Stimulated activated CD4-positive, alpha-beta T cell treated with anti-CD3 and anti-CD28 coated beads, Interleukin-15, amount 100 ng/mL, for 1 hour (primary cell): ENCODE results near the gene SPDEF.

ENCODE experiments used
- DNase-seq, 2 donors: peaks; one replicate each; pipeline ENCODE4 v3.0.0-alpha.2; 2020; ENCODE audit warnings: low read depth in 1 of 2, low spot score in 1 of 2

SPDEF gene

DNA sequence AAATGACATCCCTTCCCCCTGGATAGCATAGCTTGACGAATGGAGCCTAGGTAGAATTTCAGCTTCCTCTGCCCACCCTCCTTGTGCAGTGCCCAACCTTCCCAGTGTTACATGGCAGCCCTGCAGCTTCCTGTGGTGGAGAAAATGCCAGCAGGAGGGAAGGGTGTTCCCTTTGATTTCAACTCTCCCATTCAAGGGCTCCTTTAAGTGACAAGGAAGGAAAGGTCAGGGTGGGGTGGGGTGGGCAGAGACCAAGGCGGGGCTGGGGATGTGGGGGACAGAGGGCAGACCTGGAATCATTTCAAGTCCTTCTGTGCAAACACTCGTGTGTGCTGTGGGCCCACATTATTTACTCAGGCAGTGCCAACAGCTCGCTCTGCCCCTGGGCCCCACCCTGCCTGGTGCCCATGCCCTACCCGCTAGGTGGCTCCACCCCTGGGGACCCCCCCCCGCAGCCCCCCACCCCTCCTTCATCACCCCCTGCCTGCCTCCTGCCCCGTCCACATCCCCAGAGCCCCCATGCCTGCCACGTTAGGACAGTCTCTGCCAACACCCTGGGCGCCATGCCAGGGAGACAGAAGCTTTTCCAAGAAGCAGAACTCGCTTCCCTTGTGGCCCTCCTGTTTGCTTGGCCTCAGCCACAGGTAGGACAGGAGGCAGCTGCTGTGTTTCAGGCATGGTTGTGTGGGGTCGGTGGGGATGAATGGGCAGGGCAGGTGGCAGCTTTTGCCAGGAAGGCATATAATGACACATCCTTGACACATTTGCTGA lies 9.4 kb downstream of the SPDEF start:
- DNase-seq, result no peak

DNA sequence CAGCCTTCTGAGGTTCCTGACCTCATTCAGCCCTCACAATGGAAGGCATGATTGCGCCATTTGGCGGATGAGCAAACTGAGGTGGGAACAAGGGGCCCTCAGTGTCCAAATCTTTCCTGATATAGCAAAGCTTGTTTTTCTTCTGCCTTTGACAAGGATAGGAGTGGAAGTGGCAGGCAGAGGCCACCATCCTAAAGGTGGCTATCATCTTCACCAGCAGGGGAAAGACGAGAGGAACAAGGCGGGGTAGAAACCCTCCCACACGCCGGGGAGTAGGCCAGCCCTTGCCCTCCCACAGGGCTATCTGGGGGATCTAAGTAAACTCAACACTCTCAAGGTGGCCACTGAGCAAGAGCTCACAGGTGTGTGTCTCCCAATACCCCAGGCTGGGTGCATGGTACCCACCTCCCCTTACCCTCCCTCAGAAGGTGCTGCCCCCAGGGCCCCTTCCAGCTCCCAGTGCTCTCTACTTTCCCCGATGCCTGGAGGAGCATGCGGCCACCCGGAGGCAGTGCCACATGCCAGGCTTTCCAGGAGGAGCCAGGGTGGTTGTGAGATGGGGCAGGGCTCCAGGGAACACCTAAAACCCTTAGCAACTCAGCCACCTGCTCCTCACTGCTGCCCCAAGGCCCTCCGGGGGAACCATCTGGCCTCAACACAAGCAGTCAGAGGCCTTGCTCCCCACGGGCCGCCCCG lies 11.2 kb downstream of the SPDEF start:
- DNase-seq, result no peak

DNA sequence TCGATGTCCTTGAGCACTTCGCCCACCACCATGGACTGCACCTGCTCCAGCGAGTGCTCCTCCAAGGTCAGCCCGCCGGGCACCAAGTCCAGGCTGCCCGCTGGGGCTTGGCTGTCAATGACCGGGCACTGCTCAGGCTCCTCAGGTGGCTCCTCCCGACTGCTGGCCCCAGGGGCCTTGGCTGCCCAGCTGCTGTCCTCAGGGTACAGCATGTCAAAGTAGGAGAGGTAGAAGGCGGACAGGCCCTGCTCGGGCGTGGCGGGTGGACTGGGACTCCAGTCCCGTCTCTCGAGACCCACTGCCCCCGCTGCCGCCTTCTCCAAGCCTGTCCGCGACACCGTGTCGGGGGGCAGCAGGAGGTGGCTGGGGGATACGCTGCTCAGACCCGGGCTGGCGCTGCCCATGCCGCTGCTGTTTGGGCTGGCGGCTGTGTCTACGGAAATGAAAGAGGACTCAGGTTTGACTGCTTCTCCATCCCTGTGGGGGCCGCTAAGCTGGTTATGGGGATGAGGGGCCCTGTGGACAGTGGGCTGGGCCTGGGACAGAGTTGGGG lies 12.0 kb downstream of the SPDEF start:
- DNase-seq, result no peak

DNA sequence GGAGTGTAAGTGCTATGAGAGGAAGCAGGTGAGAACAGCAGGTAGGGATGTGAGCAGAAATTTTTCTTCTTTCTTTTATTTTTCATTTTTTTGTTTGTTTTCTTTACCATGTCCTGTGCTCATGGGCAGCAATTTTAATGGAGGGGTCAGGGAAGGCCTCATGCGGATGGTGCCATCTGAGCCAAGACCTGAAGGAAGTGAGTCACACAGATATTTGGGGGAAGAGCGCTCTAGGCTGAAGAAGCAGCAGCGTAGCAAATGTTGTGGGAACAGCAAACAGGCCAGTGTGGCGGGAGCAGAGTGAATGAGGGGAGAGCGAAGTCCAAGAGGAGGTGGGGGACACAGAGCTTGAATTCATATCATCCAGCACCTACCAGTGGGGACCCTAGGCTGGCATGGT lies 12.7 kb downstream of the SPDEF start:
- DNase-seq, result no peak

DNA sequence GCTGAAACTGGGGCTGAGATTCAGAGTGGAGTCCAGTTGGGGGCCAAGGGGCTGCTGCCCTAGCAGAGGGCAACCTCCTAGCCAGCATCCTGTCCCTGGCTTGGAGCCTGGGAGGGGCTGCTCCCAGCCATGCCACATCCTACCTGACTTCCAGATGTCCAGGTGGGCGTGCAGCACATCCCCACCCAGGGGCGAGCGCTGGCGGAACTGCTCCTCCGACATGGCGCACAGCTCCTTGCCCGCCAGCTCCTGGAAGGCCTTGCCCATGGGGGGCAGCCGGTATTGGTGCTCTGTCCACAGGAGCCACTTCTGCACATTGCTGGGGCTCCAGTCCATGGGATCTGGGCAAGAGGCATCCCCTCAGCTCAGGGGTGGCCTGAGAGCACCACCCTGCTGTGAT lies 15.3 kb downstream of the SPDEF start:
- no peak for DNase-seq

DNA sequence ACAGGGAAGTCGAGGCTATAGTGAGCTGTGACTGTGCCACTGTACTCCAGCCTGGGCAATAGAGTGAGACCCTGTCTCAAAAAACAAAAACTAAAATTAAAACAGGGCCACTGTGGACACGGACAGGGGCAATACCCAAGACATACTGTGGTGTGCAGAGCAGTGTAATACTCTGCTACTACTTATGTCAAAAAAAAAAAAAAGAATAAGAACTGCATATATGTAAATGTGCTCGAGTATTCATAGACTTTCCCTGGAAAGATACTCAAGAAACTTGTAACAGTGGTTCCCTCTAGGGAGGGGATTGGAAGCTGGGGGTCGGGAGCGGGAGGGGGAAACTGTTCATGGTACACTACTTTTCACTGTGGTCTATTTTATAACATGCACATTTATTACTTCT lies 15.9 kb downstream of the SPDEF start:
- DNase-seq, result no peak

DNA sequence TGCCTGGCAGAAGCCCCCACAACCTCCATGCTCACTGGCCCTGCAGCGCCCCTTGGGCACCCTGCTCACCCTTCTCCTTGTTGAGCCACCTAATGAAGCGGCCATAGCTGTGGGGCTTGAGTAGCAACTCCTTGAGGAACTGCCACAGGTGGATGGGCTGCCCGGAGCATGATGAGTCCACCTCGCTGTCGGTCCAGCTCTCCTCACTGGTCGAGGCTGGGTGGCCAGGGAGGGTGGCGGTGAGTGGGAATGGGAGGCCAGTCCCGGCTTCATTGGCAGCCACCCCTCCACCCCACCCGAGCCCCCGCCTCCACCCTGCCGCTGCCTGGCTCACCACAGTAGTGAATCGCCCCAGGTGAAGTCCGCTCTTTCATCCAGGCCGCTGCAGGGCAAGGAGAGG lies 16.9 kb downstream of the SPDEF start:
- DNase-seq, result no peak

DNA sequence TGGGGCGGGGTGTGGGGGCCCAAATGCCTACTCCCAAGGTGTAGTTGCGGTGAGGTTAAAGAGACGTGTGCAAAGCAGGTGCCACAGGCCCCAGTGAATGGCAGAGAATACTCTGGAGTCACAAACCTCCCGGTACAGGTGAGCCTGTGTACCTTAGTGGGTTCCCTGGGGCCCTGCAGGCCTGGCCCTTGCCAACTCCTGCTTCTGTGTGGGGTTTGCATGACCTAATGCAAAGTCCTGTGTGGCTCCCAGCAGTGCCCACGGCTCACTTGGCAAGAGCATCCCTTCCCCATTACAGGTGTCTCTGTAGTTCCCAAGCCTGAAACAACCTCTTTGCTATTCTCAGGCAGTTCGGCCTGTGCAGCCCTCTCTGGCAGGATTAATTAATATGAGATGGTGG lies 17.5 kb downstream of the SPDEF start:
- no peak for DNase-seq

DNA sequence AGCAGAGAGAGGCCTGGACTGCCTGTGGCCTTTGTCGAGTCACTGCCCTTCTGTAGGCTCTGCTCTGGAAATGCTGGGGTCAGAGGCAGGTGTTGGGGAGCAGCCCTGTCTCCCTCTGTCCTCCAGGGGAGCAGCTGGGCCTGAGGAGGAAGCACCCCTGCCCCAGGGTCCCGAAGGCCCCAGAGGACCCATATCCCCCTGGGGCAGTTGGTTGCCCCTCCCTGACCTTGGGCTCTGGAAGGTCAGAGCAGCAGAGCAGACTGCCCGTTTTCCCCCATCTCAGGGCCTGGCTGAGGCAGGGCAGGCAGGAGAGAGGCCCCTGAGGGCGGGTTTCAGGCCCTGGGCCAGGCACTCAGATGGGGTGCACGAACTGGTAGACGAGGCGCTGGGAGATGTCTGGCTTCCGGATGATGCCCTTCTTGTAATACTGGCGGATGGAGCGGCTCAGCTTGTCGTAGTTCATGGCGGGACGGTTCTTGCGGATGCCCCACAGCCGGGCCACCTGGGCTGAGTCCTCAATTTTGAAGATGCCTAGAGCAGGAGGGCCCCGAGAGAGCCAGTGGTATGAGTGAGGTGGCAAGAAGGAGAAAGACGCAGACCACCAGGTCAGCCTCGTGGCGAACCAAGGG lies 18.1 kb downstream of the SPDEF start:
- no peak for DNase-seq

DNA sequence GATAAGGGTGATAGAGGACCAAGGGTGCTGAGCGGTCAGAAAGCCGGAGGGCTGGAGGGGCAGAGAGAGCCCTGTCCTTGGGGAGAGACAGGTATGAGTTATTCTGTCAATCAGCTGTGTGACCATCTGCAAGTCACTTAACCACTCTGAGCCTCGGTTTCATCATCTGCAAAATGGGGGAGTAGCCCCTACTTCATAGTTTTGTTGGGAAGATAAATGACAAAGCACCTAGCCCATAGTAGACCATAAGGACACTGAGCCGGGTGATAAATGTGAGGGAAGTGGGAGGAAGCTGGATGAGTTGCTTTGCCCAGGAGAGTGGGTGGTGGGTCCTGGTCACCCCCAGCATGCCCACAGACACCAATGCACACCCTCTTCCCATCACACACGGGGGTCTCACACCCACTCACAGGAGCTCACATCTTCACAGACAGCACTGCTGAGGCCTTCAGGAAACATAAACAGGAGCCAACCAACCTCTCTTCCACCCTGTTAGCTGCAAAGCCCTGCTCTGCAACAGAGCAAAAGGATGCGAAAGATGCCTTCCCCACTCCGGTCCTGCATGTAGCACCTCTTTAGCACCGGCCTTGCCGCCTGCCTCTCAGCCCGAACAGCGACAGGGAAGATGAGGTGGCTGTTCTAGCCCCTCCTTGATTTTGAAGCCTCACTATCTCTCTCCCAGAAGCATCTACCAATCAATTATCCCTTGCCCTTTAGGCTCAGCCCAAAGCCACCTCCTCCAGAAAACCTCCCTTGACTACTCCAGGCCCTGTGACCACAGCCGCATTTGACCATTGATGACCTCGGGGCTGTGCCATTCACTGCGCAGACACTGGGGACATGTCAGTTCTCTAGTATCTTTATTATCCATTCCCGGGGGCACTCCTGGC lies 18.9 kb downstream of the SPDEF start:
- DNase-seq, result no peak

DNA sequence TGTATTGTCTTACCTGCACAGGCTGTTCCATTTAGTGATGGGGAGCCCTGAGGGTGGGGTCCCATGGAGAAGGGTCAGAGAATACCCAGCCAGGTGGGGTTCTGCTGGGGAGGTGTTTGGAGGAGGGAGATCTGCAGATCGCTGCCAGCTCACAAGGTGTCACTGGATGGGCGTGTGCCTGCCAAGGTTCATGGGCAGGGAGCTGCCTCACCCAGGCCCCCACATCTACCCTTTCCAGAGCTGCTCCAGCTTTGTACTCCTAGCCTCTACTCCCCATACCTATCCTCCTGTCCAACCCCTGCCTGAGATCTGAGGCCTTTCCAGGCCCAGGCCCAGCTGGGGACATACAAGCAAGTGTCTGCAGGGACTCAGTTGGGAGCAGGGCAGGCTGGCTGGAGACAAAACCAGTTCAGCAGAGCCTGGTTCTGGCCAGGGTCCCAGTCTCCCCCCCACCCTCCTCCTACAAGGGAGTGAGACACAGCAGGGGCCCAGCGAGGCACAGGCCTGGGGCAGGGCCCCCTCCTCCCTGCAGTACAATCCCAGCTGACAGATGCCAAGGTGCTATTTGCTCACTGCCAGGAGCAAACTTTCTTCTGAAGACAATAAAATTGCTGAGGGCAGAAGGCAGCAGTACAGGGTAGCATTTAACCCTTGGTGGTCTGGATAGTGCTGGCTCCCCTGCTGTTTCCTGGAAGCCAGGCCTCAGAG lies 19.7 kb downstream of the SPDEF start:
- no peak for DNase-seq

DNA sequence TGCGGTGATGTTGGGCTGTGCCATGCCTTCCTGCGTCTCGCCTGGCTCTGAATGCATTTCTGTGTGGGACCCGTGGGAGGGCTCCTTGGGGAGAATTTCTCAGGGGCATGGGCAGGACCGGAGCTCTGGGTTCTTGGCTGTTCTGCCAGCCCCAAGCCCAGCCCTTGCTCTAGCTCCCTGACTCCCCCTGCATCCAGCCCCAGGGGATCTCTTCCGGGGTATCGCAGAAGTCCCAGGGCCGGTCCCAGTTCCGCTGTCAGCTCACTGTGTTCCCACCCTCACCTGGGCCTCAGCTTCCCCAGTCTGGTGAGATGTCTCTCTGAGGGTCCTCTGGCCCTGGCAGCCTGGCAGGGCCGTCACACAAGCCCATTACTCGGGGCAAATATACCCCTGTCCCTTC lies 20.5 kb downstream of the SPDEF start:
- DNase-seq, result no peak

DNA sequence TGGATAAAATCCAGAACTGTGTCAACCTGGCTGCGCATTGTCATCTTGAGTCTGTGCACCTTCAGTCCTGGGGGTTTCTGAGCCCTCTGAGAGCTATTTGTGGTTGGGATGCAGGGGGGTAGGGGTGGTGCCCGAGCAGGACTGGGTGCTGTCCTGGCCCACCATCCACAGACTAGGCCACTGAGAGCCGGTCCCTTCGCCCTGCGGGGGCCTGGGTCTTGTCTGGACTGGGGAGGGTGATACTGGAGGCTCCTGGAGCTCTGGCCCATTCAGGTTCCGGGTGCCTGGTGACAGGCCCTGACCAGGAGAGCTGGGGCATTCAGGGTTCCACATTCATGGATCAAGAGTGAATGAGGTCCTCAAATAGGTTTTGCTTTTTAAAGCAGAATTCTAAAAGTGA lies 20.9 kb downstream of the SPDEF start:
- DNase-seq, result no peak

DNA sequence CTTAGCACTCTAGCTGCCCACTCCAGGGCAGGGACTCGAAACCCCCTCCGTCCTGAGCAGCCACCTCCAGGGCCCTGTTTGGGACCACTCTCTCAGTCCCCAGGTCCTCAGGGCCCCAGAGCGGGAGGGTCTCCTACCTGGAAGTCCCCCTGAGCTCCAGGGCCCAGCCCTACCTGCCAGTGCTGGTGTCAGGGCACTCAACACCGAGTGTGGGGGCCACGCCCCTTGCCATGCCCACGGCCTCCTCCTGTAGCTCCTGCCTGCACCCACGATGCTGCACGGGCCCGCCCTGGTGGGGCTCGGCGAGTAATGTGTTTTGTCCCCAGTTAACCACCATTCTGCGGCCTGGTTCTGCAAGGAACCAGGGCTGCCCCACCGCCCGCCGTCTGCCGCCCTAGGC lies 21.5 kb downstream of the SPDEF start:
- no peak for DNase-seq

DNA sequence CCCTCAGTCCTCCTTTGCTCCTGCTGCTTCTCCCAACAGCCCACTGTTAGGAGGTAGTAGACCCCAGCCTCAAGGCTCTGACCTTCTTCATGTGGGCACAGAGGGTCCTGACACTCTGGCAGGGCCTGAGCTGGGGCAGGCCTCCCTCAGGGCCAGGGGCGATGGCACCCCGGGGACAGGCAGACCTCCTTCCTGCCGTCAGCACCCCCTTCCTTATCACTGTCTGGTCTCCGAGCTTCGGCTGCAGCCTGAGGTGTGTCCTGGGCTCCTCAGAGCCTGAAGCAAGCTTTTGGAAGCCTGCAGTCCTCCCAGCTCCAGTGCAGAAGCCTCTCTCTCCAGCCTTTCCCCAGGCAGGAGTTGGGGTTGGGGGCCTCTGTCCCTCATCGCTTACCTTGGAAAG lies 22.0 kb downstream of the SPDEF start:
- DNase-seq, result no peak

DNA sequence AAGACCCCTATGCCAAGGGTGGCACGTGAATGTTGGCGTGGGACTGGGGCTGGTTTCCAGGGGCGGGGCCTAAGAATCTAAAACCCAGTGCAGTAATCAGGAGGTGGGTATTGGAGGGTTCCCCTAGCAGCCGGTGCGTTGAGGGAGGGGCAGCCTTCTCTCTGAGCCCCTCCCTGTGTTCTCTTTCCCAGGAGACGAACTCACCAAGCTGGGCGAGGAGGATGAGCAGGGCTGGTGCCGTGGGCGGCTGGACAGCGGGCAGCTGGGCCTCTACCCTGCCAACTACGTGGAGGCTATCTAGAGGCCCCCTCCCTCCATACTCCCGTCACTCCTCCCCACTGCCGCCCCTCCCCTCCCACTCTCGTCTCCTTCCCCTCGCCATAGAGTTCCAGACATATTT lies 23.9 kb downstream of the SPDEF start:
- DNase-seq, result no peak

DNA sequence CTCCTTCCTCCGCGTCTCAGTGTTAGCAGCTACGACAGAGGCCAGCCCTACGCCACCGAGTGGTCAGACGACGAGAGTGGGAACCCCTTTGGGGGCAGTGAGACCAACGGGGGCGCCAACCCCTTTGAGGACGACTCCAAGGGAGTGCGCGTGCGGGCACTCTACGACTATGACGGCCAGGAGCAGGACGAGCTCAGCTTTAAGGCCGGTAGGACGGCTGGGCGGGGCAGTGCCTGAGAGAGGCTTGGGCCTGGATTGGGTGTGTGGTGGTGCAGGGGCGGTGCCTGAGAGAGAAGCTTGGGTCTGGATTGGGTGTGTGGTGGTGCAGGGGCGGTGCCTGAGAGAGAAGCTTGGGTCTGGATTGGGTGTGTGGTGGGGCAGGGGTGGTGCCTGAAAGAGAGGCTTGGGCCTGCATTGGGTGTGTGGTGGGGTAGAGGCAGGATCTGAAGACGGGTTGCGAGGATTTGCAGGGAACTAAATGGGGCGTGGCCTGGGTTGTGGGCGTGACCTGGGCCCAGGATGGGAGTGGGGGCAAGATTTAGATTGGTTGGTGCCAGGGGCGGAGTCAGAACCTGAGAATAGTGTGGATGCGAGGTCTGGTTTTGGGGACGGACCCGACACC lies 24.4 kb downstream of the SPDEF start:
- no peak for DNase-seq

DNA sequence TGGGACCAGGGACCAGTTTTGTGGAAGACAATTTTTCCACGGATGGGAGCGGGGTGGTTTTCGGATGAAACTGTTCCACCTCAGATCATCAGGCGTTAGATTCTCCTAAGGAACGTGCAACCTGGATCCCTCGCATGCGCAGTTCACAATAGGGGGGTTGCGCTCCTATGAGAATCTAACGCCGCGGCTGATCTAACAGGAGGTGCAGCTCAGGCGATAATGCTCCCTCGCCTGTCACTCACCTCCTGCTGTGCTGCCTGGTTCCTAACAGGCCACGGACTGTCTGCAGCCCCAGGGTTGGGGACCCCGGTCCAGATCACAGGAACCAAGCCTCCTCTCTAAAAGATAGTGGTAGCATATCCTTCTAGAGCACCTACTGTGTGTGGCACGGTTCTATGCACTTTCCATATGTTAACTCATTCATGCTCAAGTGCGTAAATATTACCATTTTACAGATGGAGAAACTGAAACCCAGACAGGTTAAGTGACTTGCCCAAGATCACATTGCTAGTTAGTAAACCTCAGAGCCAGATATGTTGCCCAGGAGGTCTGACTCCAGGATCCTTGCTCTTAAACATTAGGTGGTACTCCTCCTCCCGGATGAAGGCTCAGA lies 25.3 kb downstream of the SPDEF start:
- DNase-seq, result no peak

DNA sequence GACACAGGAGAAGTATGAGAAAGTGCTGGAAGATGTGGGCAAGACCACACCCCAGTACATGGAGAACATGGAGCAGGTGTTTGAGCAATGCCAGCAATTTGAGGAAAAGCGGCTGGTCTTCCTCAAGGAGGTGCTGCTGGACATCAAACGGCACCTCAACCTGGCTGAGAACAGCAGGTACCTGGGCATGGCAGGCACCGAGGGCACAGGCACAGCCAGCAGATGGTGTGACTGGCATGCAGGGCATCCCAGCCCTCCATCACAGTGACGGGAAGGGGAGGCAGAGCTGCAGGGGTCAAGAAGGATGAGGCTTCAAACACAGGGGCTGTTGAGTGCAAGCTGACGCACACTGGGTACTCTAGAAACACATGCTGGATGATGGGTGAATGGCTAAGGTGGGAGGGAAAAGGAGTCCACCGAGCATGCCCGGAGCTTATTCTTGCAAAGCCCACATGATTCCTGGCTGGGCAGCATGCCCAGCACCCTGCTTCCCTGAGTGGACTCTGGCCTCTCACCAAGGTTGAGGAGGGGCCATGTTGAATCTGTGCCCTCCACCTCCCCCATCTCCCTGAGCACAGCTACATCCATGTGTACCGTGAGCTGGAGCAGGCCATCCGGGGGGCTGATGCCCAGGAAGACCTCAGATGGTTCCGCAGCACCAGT lies 26.3 kb downstream of the SPDEF start:
- DNase-seq, result no peak
